GM12892 (cell line): Measurements from ENCODE around the gene AGBL3.

Experiments used
- POLR2A ChIP-seq: IDR thresholded peaks from 2 replicates; pipeline ENCODE4 v1.6.1; 2011; ENCODE audit warnings: low read depth, low read length, control low read depth
- POLR2AphosphoS5 ChIP-seq: IDR thresholded peaks from 2 replicates; pipeline ENCODE4 v1.6.1; 2011; ENCODE audit warnings: low read depth, low read length, control low read depth

DNA sequence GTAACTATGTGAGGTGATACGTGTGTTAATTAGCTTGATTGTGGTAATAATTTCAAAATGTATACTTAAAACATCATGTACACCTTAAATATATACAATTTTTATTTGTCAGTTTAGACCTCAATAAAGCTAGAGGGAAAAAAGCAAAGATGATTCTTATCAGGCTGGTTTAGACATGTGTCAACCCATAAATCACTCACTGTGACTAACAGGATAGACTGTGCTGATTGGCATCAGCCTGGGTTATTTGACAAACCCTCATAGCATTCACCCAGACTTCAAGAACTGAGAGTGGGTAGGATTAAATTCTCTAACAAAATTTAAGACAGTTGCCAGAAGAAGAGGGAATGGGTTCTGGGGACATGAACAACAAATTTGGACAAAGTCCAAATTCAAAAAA lies 87.8 kb downstream of the AGBL3 start:
- no peak for TF ChIP-seq POLR2A
- TF ChIP-seq POLR2AphosphoS5, result no peak
